Right lobe of liver (tissue), 4 donors: ENCODE results near the gene DLL4.

ENCODE experiments used
- POLR2A ChIP-seq: fragments of 450-650 bp; IDR thresholded peaks from one replicate; pipeline ENCODE4 v1.6.1; 2017; ENCODE audit warnings: antibody characterized with exemption, mild to moderate bottlenecking
- TF ChIP-seq, protein P1 (sequence below), 4 donors: fragments of 200-600 bp in 3 of 4; fragments of 450-650 bp in 1 of 4; IDR thresholded peaks; one replicate each; pipeline versions ENCODE4 v1.5.1 to v1.8.0; 2016 to 2022; ENCODE audit warnings: antibody characterized with exemption in 4 of 4, mild to moderate bottlenecking in 2 of 4
- donor health status: DM: no; HTN: no; CAD: no.
- donor health status: DM: no; HTN: no; CAD: no.
- donor health status: DM: no; HTN: yes; CAD: no.

DNA sequence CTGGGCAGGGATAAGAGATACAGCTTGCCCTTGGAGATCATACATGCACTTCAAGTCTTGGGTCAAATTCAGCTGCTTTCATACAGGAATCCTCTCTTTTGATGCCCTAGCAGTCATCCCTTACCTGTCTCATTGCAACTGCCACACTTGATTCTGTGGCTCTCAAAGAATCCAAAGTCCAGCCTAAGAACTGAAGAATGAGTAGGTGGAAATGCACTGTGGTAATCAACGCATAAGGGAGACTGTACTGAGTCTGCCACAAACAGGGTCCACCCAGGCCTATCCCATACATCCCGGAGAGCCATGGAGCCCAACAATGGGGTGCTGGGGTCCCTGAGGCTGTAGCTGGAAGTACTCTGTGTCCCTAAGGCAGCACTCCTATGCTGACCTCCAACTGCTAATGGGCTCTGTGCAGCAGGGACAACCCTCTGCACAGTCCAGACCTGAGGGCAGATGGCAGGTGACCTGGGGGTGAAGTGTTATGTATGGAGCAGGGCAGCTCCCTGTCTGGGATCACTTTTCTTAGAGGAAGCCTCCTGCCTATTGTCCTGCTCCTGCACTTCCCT lies 36.6 kb upstream of the DLL4 start:
- TF ChIP-seq, protein P1, sequence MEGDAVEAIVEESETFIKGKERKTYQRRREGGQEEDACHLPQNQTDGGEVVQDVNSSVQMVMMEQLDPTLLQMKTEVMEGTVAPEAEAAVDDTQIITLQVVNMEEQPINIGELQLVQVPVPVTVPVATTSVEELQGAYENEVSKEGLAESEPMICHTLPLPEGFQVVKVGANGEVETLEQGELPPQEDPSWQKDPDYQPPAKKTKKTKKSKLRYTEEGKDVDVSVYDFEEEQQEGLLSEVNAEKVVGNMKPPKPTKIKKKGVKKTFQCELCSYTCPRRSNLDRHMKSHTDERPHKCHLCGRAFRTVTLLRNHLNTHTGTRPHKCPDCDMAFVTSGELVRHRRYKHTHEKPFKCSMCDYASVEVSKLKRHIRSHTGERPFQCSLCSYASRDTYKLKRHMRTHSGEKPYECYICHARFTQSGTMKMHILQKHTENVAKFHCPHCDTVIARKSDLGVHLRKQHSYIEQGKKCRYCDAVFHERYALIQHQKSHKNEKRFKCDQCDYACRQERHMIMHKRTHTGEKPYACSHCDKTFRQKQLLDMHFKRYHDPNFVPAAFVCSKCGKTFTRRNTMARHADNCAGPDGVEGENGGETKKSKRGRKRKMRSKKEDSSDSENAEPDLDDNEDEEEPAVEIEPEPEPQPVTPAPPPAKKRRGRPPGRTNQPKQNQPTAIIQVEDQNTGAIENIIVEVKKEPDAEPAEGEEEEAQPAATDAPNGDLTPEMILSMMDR (IDR thresholded peaks at IDR 0.05) = no peak
- no peak for TF ChIP-seq POLR2A
